GM23338 (cell line): ENCODE measurements around the gene IZUMO4. TPM values are rescaled to one million over a fixed set of nuclear protein-coding genes. Genes with fewer than 3 reads are reported as not detected.

Experiments
- ATAC-seq: fragments of 200-7000 bp; cut with Tn5 transposase; 3 replicates; pipeline ENCODE4 v1.9.1; 2020
- DNase-seq: peaks from one replicate; pipeline ENCODE4 v3.0.0-alpha.2; 2015; ENCODE audit warnings: low spot score
- H2AFZ ChIP-seq: fragments of 200-600 bp; sonication (generic); 2 replicates; pipeline ENCODE4 v1.8.0; 2016; ENCODE audit warnings: antibody characterized with exemption, mild to moderate bottlenecking, moderate library complexity
- H3F3A ChIP-seq: fragments of 200-600 bp; sonication (generic); replicated peaks from 2 replicates; pipeline ENCODE4 v1.8.0; 2017; ENCODE audit warnings: antibody characterized with exemption, mixed run types, low read depth
- H3K27ac ChIP-seq: fragments of 200-600 bp; sonication (generic); 2 replicates; pipeline ENCODE4 v1.6.1; 2016; ENCODE audit warnings: low read depth
- H3K27me3 ChIP-seq: fragments of 200-600 bp; sonication (generic); 2 replicates; pipeline ENCODE4 v1.8.0; 2016; ENCODE audit warnings: mild to moderate bottlenecking, mixed run types, moderate library complexity; ENCODE audit not compliant: insufficient read depth
- H3K36me3 ChIP-seq: fragments of 200-600 bp; sonication (generic); 2 replicates; pipeline ENCODE4 v1.8.0; 2016; ENCODE audit warnings: mild to moderate bottlenecking; ENCODE audit not compliant: insufficient read depth
- H3K4me1 ChIP-seq: fragments of 200-600 bp; sonication (generic); 2 replicates; pipeline ENCODE4 v1.8.0; 2016; ENCODE audit warnings: mild to moderate bottlenecking, moderate library complexity; ENCODE audit not compliant: insufficient read depth
- H3K4me2 ChIP-seq: fragments of 200-600 bp; sonication (generic); 2 replicates; pipeline ENCODE4 v1.7.1; 2017; ENCODE audit warnings: mixed run types
- H3K4me3 ChIP-seq: fragments of 200-600 bp; sonication (generic); 2 replicates; pipeline ENCODE4 v1.6.1; 2016; ENCODE audit warnings: mixed run types
- H3K79me2 ChIP-seq: fragments of 200-600 bp; sonication (generic); replicated peaks from 2 replicates; pipeline ENCODE4 v1.8.0; 2017; ENCODE audit warnings: mild to moderate bottlenecking; ENCODE audit not compliant: insufficient read depth
- H3K9me2 ChIP-seq: fragments of 200-600 bp; sonication (generic); 2 replicates; pipeline ENCODE4 v1.8.0; 2017; ENCODE audit not compliant: insufficient read depth
- H4K20me1 ChIP-seq: fragments of 200-600 bp; sonication (generic); replicated peaks from 2 replicates; pipeline ENCODE4 v1.8.0; 2017; ENCODE audit warnings: mild to moderate bottlenecking; ENCODE audit not compliant: insufficient read depth
- H3K27ac Mint-ChIP-seq: 2 replicates; pipeline ENCODE4 v1.8.0; 2020; ENCODE audit warnings: inconsistent platforms, mild to moderate bottlenecking, moderate library complexity, mixed read lengths
- H3K27me3 Mint-ChIP-seq: 3 replicates; pipeline ENCODE4 v1.8.0; 2022; ENCODE audit warnings: low read depth, mild to moderate bottlenecking, moderate library complexity, mixed read lengths, inconsistent platforms; ENCODE audit not compliant: insufficient read depth, poor library complexity
- H3K36me3 Mint-ChIP-seq: 3 replicates; pipeline ENCODE4 v1.8.0; 2021; ENCODE audit warnings: low read depth, mild to moderate bottlenecking, inconsistent platforms, moderate library complexity, mixed read lengths
- H3K4me1 Mint-ChIP-seq: 3 replicates; pipeline ENCODE4 v1.8.0; 2020; ENCODE audit warnings: mild to moderate bottlenecking, inconsistent platforms, mixed read lengths
- H3K4me3 Mint-ChIP-seq: 3 replicates; pipeline ENCODE4 v1.8.0; 2021; ENCODE audit warnings: moderate library complexity, mild to moderate bottlenecking, inconsistent platforms, mixed read lengths
- H3K9me3 Mint-ChIP-seq: 3 replicates; pipeline ENCODE4 v1.8.0; 2020; ENCODE audit warnings: moderate library complexity, mild to moderate bottlenecking, inconsistent platforms, mixed read lengths
- CREB1 ChIP-seq: fragments of 250-450 bp; sonication (Bioruptor Pico); IDR thresholded peaks from 2 replicates; pipeline ENCODE4 v1.5.0; 2020; ENCODE audit warnings: low read depth, mild to moderate bottlenecking, moderate library complexity
- EZH2phosphoT487 ChIP-seq: fragments of 200-600 bp; sonication (generic); IDR thresholded peaks from one replicate; pipeline ENCODE4 v1.8.1; 2018; ENCODE audit warnings: antibody characterized with exemption; ENCODE audit not compliant: unreplicated experiment
- POLR2AphosphoS5 ChIP-seq: IDR thresholded peaks from 2 replicates; pipeline ENCODE4 v1.6.1; 2016; ENCODE audit warnings: antibody characterized with exemption, low read depth
- STAT1 ChIP-seq: IDR thresholded peaks from one replicate; pipeline ENCODE4 v1.6.1; 2016; ENCODE audit warnings: antibody characterized with exemption; ENCODE audit not compliant: unreplicated experiment
- ZNF114 ChIP-seq: fragments of 250-450 bp; sonication (Bioruptor Pico); IDR thresholded peaks from 2 replicates; pipeline ENCODE4 v1.5.0; 2020; ENCODE audit warnings: mild to moderate bottlenecking, moderate library complexity
- polyA plus RNA-seq: library from polyadenylated mRNA; unstranded; fragments of >200 nt; fragmentation: Nextera tagmentation; extraction: Ambion mirVana; gene quantifications from 2 replicates; pipeline ENCODE4 v1.2.1, GENCODE V29; 2016
- total RNA-seq: library from RNA; depleted of rRNA; stranded (reverse); fragments of >200 nt; shearing (Covaris generic); gene quantifications from 2 replicates; pipeline ENCODE4 v1.2.3, GENCODE V29; 2014
- TF ChIP-seq, protein P1 (sequence below): IDR thresholded peaks from one replicate; pipeline ENCODE4 v1.6.1; 2018; ENCODE audit warnings: antibody characterized with exemption; ENCODE audit not compliant: unreplicated experiment
- TF ChIP-seq, protein P2 (sequence below): fragments of 250-450 bp; sonication (Bioruptor Pico); IDR thresholded peaks from 2 replicates; pipeline ENCODE4 v1.5.0; 2020; ENCODE audit warnings: mild to moderate bottlenecking, moderate library complexity
- TF ChIP-seq, protein P3 (sequence below): IDR thresholded peaks from 2 replicates; pipeline ENCODE4 v1.6.1; 2016; ENCODE audit warnings: antibody characterized with exemption

Gene IZUMO4
- total and polyA plus RNA-seq, 2 experiments from 2014 or later = 0.57 to 2.2 TPM

DNA sequence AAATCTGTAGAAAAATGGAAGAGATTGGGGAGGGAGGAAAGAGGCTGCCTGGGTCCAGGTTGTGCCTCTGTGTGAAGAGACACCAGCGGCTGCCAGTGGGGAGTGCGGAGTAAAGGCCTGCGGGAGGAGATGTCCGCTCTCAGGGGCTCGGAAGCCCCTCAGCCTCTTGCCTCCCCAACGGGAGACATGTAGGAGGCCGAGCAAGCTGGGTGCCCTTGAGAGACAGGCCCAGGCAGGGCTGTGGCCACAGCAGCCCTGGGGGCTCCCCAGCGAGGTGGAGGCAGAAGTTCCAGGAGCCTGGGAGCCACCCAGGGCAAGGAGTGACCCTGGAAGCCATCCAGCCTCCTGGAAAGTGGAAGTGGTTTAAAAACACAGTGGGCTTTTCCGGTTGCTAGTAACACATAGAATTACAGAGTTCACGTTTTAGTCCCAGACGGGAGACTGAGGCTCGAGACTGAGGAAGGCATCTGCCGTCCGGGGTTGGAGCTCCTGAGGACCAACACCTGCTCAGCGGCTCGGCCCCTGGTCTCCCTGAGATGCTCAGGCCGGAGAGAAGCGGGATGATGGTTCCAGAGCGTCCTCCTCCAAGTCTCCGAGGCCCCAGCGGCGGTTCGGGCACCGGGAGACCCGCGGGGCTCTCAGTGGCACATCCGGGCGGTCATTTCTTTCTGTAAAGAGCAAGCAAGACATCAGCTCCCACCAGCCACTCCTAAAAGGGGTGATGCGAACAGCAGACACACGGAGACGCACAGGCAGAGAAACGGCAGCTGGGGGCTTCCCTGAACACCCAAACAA lies 23.8 kb upstream of the IZUMO4 start:
- Mint-ChIP-seq H3K27me3 (peaks cover 17% of the 10 kb centered on the region), H3K4me3 (no peak overlapping the region; the same call in 2 of the 3 replicates), H3K27ac (0 out of 2 replicates have a peak overlapping the region, but pooled peaks have one; percentile 36), H3K36me3 (peaks cover 5% of the 10 kb centered on the region; the same call in 2 of the 3 replicates), H3K9me3 (no peaks in the 10 kb centered on the region), H3K4me1 (no peaks in the 10 kb centered on the region)
- Histone ChIP-seq H3K4me3 (no peak overlapping the region), H3K36me3 (no peaks in the 10 kb centered on the region; the same call in 1 of the 2 replicates), H3K4me2 (no peak overlapping the region), H3F3A (no peaks in the 10 kb centered on the region), H3K27ac (0 out of 2 replicates have a peak overlapping the region, but pooled peaks have one; percentile 50), H2AFZ (no peak overlapping the region), H3K27me3 (no peaks in the 10 kb centered on the region), H3K9me2 (no peaks in the 10 kb centered on the region), H3K4me1 (no peaks in the 10 kb centered on the region), H4K20me1 (no peaks in the 10 kb centered on the region), H3K79me2 (no peaks in the 10 kb centered on the region)
- ATAC-seq = no peak
- no peak for DNase-seq
- no peak for TF ChIP-seq CREB1 (CRISPR knock-in tag)
- TF ChIP-seq, protein P1, sequence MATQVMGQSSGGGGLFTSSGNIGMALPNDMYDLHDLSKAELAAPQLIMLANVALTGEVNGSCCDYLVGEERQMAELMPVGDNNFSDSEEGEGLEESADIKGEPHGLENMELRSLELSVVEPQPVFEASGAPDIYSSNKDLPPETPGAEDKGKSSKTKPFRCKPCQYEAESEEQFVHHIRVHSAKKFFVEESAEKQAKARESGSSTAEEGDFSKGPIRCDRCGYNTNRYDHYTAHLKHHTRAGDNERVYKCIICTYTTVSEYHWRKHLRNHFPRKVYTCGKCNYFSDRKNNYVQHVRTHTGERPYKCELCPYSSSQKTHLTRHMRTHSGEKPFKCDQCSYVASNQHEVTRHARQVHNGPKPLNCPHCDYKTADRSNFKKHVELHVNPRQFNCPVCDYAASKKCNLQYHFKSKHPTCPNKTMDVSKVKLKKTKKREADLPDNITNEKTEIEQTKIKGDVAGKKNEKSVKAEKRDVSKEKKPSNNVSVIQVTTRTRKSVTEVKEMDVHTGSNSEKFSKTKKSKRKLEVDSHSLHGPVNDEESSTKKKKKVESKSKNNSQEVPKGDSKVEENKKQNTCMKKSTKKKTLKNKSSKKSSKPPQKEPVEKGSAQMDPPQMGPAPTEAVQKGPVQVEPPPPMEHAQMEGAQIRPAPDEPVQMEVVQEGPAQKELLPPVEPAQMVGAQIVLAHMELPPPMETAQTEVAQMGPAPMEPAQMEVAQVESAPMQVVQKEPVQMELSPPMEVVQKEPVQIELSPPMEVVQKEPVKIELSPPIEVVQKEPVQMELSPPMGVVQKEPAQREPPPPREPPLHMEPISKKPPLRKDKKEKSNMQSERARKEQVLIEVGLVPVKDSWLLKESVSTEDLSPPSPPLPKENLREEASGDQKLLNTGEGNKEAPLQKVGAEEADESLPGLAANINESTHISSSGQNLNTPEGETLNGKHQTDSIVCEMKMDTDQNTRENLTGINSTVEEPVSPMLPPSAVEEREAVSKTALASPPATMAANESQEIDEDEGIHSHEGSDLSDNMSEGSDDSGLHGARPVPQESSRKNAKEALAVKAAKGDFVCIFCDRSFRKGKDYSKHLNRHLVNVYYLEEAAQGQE = no peak
- TF ChIP-seq EZH2phosphoT487 = no peak
- TF ChIP-seq ZNF114 (CRISPR knock-in tag) = no peak
- TF ChIP-seq, protein P2, sequence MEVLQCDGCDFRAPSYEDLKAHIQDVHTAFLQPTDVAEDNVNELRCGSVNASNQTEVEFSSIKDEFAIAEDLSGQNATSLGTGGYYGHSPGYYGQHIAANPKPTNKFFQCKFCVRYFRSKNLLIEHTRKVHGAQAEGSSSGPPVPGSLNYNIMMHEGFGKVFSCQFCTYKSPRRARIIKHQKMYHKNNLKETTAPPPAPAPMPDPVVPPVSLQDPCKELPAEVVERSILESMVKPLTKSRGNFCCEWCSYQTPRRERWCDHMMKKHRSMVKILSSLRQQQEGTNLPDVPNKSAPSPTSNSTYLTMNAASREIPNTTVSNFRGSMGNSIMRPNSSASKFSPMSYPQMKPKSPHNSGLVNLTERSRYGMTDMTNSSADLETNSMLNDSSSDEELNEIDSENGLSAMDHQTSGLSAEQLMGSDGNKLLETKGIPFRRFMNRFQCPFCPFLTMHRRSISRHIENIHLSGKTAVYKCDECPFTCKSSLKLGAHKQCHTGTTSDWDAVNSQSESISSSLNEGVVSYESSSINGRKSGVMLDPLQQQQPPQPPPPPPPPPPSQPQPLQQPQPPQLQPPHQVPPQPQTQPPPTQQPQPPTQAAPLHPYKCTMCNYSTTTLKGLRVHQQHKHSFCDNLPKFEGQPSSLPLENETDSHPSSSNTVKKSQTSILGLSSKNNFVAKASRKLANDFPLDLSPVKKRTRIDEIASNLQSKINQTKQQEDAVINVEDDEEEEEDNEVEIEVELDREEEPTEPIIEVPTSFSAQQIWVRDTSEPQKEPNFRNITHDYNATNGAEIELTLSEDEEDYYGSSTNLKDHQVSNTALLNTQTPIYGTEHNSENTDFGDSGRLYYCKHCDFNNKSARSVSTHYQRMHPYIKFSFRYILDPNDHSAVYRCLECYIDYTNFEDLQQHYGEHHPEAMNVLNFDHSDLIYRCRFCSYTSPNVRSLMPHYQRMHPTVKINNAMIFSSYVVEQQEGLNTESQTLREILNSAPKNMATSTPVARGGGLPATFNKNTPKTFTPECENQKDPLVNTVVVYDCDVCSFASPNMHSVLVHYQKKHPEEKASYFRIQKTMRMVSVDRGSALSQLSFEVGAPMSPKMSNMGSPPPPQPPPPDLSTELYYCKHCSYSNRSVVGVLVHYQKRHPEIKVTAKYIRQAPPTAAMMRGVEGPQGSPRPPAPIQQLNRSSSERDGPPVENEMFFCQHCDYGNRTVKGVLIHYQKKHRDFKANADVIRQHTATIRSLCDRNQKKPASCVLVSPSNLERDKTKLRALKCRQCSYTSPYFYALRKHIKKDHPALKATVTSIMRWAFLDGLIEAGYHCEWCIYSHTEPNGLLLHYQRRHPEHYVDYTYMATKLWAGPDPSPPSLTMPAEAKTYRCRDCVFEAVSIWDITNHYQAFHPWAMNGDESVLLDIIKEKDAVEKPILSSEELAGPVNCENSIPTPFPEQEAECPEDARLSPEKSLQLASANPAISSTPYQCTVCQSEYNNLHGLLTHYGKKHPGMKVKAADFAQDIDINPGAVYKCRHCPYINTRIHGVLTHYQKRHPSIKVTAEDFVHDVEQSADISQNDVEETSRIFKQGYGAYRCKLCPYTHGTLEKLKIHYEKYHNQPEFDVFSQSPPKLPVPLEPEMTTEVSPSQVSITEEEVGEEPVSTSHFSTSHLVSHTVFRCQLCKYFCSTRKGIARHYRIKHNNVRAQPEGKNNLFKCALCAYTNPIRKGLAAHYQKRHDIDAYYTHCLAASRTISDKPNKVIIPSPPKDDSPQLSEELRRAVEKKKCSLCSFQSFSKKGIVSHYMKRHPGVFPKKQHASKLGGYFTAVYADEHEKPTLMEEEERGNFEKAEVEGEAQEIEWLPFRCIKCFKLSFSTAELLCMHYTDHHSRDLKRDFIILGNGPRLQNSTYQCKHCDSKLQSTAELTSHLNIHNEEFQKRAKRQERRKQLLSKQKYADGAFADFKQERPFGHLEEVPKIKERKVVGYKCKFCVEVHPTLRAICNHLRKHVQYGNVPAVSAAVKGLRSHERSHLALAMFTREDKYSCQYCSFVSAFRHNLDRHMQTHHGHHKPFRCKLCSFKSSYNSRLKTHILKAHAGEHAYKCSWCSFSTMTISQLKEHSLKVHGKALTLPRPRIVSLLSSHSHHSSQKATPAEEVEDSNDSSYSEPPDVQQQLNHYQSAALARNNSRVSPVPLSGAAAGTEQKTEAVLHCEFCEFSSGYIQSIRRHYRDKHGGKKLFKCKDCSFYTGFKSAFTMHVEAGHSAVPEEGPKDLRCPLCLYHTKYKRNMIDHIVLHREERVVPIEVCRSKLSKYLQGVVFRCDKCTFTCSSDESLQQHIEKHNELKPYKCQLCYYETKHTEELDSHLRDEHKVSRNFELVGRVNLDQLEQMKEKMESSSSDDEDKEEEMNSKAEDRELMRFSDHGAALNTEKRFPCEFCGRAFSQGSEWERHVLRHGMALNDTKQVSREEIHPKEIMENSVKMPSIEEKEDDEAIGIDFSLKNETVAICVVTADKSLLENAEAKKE (CRISPR knock-in tag) = no peak
- TF ChIP-seq POLR2AphosphoS5 = no peak
- TF ChIP-seq, protein P3, sequence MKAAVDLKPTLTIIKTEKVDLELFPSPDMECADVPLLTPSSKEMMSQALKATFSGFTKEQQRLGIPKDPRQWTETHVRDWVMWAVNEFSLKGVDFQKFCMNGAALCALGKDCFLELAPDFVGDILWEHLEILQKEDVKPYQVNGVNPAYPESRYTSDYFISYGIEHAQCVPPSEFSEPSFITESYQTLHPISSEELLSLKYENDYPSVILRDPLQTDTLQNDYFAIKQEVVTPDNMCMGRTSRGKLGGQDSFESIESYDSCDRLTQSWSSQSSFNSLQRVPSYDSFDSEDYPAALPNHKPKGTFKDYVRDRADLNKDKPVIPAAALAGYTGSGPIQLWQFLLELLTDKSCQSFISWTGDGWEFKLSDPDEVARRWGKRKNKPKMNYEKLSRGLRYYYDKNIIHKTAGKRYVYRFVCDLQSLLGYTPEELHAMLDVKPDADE = no peak
- TF ChIP-seq STAT1 = no peak
